Measurements from ENCODE around the gene HORMAD2.

DNA sequence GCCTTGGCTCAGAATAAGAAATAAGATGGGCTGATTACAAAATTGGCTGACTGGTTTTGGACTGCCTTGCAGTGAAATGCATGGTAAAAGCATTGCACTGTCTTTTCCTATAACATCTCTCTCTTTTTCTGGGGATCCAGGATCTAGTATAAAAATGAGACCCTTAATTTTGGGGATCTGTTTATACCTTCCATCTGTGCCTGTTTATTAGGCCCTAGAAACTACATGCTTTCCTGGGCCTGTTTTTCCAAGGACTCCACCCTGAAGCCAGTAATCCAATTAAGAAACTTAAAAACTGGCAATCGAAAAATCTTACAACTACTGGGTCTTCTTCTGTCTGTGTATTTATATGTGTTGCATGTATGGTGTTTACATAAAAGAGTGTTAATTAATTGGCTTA, 14.5 kb downstream of the HORMAD2 start:
- TF ChIP-seq, protein P1, sequence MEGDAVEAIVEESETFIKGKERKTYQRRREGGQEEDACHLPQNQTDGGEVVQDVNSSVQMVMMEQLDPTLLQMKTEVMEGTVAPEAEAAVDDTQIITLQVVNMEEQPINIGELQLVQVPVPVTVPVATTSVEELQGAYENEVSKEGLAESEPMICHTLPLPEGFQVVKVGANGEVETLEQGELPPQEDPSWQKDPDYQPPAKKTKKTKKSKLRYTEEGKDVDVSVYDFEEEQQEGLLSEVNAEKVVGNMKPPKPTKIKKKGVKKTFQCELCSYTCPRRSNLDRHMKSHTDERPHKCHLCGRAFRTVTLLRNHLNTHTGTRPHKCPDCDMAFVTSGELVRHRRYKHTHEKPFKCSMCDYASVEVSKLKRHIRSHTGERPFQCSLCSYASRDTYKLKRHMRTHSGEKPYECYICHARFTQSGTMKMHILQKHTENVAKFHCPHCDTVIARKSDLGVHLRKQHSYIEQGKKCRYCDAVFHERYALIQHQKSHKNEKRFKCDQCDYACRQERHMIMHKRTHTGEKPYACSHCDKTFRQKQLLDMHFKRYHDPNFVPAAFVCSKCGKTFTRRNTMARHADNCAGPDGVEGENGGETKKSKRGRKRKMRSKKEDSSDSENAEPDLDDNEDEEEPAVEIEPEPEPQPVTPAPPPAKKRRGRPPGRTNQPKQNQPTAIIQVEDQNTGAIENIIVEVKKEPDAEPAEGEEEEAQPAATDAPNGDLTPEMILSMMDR (IDR thresholded peaks at IDR 0.05): no peak
- no peak for TF ChIP-seq POLR2A (IDR thresholded peaks at IDR 0.05)
